MCF 10A (cell line): ENCODE data around the gene STRIP2. TPM values are rescaled to one million over a fixed set of nuclear protein-coding genes. Genes with fewer than 3 reads are reported as not detected.

Source experiments
- BruUV-seq: library from RNA; stranded (reverse); fragments of 400-500 nt; replicated peaks from 2 replicates; lab custom pipeline; 2021; lab: Mats Ljungman, UMichigan
- CTCF ChIA-PET: fragments of 300-600 bp; sonication (Branson Sonifier 250); formaldehyde crosslinking; extraction: SDS; loops from one replicate; lab custom pipeline; 2021; ENCODE audit warnings: antibody characterized with exemption, inconsistent platforms; lab: Yijun Ruan, JAX
- POLR2A ChIA-PET: fragments of 300-600, 350-650 bp; sonication (Branson Sonifier 250); formaldehyde crosslinking; extraction: SDS; loops from one replicate; lab custom pipeline; 2020; ENCODE audit warnings: antibody characterized with exemption, inconsistent platforms; lab: Yijun Ruan, JAX
- DNase-seq: peaks from one replicate; pipeline ENCODE4 v3.0.0-alpha.2; 2018; ENCODE audit not compliant: unreplicated experiment
- H3K27ac Mint-ChIP-seq: one replicate; pipeline ENCODE4 v1.8.0; 2022; ENCODE audit warnings: mild to moderate bottlenecking, low read depth, mixed read lengths; ENCODE audit not compliant: unreplicated experiment
- H3K27me3 Mint-ChIP-seq: one replicate; pipeline ENCODE4 v1.8.0; 2022; ENCODE audit warnings: mixed read lengths; ENCODE audit not compliant: insufficient read depth, unreplicated experiment
- H3K36me3 Mint-ChIP-seq: one replicate; pipeline ENCODE4 v1.8.0; 2022; ENCODE audit warnings: mild to moderate bottlenecking, moderate library complexity, mixed read lengths; ENCODE audit not compliant: insufficient read depth, unreplicated experiment
- H3K4me1 Mint-ChIP-seq: one replicate; pipeline ENCODE4 v1.8.0; 2022; ENCODE audit warnings: mixed read lengths; ENCODE audit not compliant: insufficient read depth, unreplicated experiment
- H3K4me3 Mint-ChIP-seq: one replicate; pipeline ENCODE4 v1.8.0; 2022; ENCODE audit warnings: mild to moderate bottlenecking, moderate library complexity, mixed read lengths; ENCODE audit not compliant: unreplicated experiment
- H3K9me3 Mint-ChIP-seq: one replicate; pipeline ENCODE4 v1.8.0; 2022; ENCODE audit warnings: mixed read lengths; ENCODE audit not compliant: unreplicated experiment
- CTCF ChIP-seq: fragments of 200-600 bp; IDR thresholded peaks from one replicate; pipeline ENCODE4 v1.8.0; 2022; ENCODE audit warnings: antibody characterized with exemption, mild to moderate bottlenecking; ENCODE audit not compliant: unreplicated experiment
- intact Hi-C: fragments of 100-400 bp; cut with micrococcal nuclease; formaldehyde crosslinking; loops from 2 replicates; pipeline ENCODE4 v1.14.1; 2022
- total RNA-seq: library from RNA; stranded (reverse); gene quantifications from 2 replicates; pipeline ENCODE4 v1.2.3, GENCODE V29; 2022

Gene STRIP2
- total RNA-seq, 1 experiment from 2014 or later = 6.3 TPM

- no TSS peak for BruUV-seq
- Mint-ChIP-seq H3K4me3 (no peak overlapping the region), H3K27me3 (no peaks in the 10 kb centered on the region), H3K9me3 (no peaks in the 10 kb centered on the region), H3K36me3 (no peaks in the 10 kb centered on the region), H3K4me1 (peaks cover 18% of the 10 kb centered on the region), H3K27ac (peak overlapping the region; percentile 5)
- no peak for DNase-seq
- ChIA-PET POLR2A (no interaction called here), CTCF (interaction anchor here (0.6 kb wide), 1 partner anchor 123 kb away, joined by 3 read pairs; no protein-coding TSS in a partner anchor)
- no peak for TF ChIP-seq CTCF
- intact Hi-C loops = no loop called here
These were observed 91.1 kb downstream of the STRIP2 start for GRCh38 chr7:129525225-129525862.

GRCh38 chr7:129529643-129530042 lies 95.4 kb downstream of the STRIP2 start:
- no peak overlapping the region for H3K4me3 Mint-ChIP-seq
- intact Hi-C loops = no loop called here
- no peak for DNase-seq

GRCh38 chr7:129530795-129531391 lies 96.7 kb downstream of the STRIP2 start:
- ChIA-PET POLR2A (interaction anchor here (0.9 kb wide), 1 partner anchor 82 kb away, joined by 3 read pairs; no protein-coding TSS in a partner anchor), CTCF (no interaction called here)
- Mint-ChIP-seq H3K36me3 (no peaks in the 10 kb centered on the region), H3K27ac (peak overlapping the region; percentile 82), H3K27me3 (no peaks in the 10 kb centered on the region), H3K4me3 (peak overlapping the region; percentile 10), H3K4me1 (peaks cover 5% of the 10 kb centered on the region), H3K9me3 (no peaks in the 10 kb centered on the region)
- DNase-seq = peak; percentile 82
- no TSS peak for BruUV-seq
- intact Hi-C loops = no loop called here
- no peak for TF ChIP-seq CTCF

More at GRCh38 chr7:129529643-129530042, 95.4 kb downstream of the STRIP2 start:
- Mint-ChIP-seq H3K27me3 (no peaks in the 10 kb centered on the region), H3K4me1 (peaks cover 16% of the 10 kb centered on the region), H3K27ac (no peak overlapping the region), H3K36me3 (no peaks in the 10 kb centered on the region), H3K9me3 (no peaks in the 10 kb centered on the region)
- TF ChIP-seq CTCF = no peak
- ChIA-PET POLR2A (interaction anchor here (0.9 kb wide), 1 partner anchor 83 kb away, joined by 3 read pairs; no protein-coding TSS in a partner anchor), CTCF (interaction anchor here (0.6 to 1.0 kb wide), 3 partner anchors 16 to 96 kb away, joined by 3 to 7 read pairs (median 3); no protein-coding TSS in a partner anchor)
- no TSS peak for BruUV-seq

- intact Hi-C loops = no loop called here
- no peak overlapping the region for H3K4me3 Mint-ChIP-seq
- no peak for TF ChIP-seq CTCF
- ChIA-PET CTCF (interaction anchor here (0.8 kb wide), 1 partner anchor 20 kb away, joined by 4 read pairs; no protein-coding TSS in a partner anchor), POLR2A (no interaction called here)
- H3K36me3 Mint-ChIP-seq = no peaks in the 10 kb centered on the region
- DNase-seq = no peak
- no TSS peak for BruUV-seq
- H3K27ac Mint-ChIP-seq = no peak overlapping the region
- H3K4me1 Mint-ChIP-seq = peaks cover 5% of the 10 kb centered on the region
- no peaks in the 10 kb centered on the region for H3K9me3 Mint-ChIP-seq
- no peaks in the 10 kb centered on the region for H3K27me3 Mint-ChIP-seq
These were observed 97.5 kb downstream of the STRIP2 start for GRCh38 chr7:129531721-129532120.
